HG02938 (cell line): ENCODE measurements around the gene MBNL1.

Experiments used
- ATAC-seq: cut with Tn5 transposase; IDR thresholded peaks from one replicate; pipeline ENCODE4 v1.9.1; 2021; ENCODE audit warnings: mild to moderate bottlenecking, moderate library complexity; ENCODE audit not compliant: unreplicated experiment

Gene MBNL1

DNA sequence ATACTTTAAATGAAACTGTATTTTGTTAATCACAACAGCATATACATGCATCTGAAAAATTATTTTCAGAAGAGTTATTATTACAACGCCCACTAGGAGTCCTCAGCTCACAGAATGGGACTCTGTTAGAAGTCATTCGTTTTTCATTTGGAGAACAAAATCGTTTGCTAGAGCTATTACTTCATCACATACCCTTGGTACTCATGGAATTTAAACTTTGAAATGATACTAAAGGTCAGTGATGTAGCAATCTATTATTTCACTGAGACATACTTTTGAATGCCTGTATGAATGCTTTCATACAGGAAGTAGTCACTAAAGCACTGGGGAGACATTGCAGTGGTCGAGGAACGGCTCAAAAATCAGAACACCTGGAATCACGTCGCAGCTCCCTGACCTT is 198.1 kb downstream of the MBNL1 start:
- no peak for ATAC-seq

DNA sequence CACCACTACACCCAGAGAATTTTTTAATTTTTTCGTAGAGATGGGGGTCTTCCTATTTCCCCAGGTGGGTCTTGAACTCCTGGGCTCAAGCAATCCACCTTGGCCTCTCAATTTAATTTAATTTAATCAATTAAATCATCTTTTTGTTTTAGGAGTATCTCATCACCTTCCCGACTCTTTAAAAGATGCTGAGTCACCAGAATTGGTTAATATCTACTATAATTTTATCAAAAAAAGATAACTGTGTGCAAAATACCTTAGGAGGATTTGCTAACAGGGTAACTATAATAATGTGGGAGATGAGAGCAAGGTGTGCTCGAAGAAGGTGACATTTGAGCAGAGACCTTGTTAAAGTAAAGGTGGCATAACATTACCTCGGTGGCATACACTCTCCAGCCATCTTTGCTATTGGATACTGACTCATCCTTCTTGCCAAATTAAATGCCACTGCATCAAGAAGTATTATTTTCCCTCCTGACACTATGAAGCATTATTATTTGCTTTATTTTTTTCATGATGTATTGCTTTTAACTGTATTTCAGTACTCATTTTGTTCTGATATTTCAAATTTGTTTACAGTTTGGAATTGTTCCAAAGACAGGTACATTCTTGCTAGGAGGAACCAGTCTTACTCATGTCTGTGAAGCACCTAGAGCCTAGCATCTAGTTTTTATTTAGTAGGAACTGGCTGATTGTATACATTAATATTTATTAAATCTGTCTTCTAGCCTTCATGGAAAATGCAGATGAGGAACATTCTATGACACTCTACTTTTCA is 200.7 kb downstream of the MBNL1 start:
- ATAC-seq, result no peak

DNA sequence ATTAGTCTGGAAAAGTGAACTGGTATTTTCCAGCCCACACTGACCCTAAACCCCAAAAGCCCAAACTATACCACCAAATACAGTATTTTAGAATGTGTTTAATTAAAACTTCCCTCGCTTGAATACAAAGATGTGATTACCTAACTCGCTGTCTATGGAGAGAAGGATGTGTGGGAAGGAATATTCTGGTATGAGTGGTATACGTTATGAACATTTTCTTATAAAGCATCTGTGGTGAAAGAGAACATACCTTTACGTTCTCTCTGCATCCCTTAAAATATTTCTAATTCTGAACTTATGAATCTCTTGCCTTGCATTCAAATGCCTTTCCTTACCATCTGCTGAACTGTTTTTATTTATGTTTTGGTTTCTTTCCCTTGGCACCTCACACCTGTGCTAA is 201.4 kb downstream of the MBNL1 start:
- ATAC-seq, result no peak

DNA sequence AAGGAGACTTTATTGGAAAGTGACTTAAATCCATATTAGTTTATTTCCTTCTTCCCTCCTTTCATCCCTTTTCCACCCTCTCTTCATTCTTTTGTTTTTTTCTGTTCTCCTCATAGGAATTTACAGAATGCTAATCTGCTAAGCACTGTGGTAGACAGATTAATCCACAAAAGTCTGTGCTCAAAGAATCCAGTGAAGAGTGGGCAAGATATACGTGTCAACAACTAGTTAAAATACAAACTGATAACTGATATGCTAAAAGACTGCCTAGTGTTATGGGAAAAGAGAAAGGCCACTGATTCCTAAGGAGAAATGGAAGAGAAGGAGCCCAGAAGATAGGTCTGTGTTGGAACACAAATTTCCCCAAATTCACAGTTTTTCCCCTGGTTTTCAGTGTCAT is 202.2 kb downstream of the MBNL1 start:
- ATAC-seq, result no peak

DNA sequence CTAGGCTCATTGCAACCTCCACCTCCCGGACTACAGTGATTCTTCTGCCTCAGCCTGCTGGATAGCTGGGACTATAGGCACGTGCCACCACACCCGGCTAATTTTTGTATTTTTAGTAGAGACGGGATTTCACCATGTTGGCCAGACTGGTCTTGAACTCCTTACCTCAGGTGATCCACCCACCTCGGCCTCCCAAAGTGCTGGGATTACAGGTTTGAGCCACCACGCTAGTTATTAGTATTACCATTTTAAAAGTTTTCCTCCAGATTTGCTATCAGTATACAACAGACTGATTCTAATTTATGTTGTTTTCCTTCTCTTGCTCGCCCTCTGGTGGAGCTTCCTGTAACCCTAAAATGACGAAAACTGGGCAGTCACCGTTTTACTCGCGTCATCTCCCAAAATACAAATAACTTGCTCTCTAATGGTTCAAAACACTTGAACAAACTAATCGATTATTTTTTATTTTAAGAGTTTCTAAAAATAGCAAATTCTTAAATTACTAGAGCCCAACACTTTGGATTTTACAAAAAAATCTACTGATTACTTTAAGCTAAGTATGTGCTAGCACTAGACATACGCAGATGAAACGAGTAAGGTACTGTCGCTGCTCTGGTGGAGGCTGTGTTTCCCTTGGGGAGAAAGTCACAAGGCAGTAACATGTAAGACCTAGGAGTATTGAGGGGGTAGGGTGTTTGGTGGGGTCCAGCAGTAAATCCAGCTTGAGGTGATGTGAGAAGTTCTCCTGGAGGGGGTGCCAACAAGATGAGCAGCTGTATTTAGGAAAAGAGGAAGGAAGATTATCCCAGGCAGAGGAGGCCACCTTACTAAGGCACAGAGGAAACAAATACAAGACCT is 203.3 kb downstream of the MBNL1 start:
- peak; percentile 62 for ATAC-seq

DNA sequence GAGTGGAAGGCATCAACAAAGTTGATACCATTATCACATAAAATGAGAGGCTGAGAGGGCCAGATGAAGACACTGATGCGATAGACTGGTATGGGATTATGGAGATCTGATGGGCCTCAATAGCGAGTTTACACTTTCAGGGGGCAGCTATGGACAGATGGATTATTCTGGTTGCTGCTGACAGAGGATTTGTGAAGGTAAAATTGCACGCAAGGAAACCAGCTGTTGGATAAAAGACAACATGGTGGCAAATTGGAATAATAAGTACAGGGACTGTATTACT is 203.9 kb downstream of the MBNL1 start:
- no peak for ATAC-seq

DNA sequence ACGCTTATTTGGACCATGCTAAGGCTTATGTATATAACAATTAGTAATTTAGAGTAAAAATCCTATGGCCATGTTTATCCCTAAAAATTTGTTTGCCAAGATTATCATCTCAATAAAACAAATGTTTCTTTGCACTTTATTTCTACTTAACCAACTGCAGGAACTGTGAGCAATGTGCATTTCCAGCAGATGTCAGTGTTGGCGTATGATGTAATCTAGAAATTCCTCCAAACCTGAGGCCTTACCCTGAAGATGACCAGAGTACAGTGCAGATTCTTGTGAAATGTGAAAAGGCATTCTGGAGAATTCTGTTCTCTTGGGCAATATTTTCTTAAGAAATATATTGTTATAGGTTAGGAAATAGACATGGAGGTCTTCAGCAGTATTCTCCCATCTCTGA is 205.9 kb downstream of the MBNL1 start:
- peak; percentile 70 for ATAC-seq

DNA sequence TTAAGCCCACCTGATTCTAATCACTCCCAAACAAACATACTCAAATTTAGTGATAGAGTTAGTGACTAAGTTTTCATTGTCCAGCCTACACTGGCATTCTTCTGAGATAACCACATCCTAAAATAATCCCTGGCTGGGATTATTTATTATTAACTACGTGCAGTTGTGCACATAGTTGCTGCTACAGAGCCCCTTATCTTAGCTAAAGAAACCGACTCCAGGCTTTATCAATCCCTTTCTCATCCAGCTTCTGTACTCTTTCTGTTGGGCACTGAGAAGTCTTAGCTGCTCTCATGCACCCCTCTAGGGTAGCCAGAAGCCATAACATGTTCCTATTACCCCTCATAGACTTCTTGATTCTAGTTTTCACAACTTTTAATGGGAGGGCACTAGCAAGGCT is 208.7 kb downstream of the MBNL1 start:
- no peak for ATAC-seq

DNA sequence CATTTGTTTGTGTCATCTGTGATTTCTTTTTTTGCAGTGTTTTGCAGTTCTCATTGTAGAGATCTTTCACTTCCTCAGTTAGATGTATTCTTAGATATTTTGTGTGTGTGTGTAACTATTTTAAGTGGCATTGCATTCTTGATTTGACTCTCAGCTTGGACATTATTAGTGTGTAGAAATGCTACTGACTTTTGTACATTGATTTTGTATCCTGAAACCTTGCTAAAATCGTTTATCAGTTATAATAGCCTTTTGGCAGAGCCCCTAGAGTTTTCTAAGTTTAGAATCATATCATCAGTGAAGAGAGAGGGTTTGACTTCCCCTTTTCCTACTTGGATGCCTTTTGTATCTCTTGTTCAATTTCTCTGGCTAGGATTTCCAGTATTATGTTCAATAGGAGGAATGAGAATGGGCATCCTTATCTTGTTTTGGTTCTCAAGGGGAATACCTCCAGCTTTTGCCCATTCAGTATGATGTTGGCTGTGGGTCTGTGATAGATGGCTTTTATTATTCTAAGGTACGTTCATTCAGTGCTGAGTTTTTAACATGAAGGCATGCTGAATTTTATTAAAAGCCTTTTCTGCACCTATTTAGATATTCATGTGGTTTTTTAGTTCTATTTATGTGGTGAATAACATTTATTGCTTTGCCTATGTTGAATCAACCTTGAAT is 211.7 kb downstream of the MBNL1 start:
- ATAC-seq, result peak; percentile 93

DNA sequence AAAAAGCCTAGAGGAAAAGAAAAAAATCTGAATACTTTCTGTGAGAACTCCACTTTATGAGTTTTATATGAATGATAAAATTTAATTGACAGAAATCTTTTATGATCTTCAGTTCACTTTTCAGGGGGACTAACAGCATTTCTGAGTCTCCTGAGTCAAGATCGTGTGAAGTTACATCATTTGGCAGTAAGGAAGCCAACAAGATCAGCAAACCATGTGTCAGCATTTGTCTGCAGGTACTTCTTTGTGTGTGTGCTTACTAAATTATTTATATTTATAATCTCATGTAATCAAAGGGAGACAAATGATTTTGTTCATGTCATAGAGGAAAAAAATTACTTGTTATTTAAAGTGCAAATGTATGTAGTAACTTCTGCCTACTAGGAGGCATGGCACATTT is 217.6 kb downstream of the MBNL1 start:
- no peak for ATAC-seq

DNA sequence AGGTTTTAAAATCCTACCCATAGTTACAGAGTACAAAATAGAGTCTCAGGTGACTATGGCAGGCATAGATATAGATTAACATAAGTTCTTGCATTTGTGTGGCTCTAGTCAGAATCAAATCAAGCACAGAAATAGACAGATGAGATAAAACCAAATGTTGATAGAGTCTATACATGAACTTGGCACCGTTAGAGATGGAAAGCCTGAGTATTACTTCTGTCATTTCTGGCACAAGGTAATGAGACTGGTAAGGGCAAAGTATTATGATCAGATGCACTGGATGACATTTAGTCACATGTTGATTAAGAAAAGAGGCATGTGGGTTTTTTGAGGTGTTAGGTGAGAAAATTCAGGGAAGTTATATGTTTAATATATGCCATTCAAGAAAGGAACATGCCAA is 219.7 kb downstream of the MBNL1 start:
- no peak for ATAC-seq

DNA sequence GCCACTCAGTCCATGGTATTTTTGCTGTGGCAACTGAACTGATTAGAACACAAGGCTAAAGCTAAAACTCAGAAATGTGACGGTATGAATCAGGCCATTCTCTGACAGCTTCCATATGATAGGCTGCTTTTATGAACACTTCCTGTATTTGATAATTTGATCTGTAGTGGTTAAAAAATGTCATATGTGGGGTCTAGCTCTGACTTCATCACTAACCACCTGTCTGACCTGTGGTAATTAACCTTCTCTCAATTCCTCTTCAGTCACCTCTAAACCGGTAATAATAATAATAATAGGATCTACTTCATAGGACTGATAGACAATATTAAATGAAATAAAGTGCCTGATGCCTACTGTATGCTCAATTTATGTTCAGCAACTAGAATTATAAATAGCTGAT is 223.2 kb downstream of the MBNL1 start:
- peak; percentile 89 for ATAC-seq

DNA sequence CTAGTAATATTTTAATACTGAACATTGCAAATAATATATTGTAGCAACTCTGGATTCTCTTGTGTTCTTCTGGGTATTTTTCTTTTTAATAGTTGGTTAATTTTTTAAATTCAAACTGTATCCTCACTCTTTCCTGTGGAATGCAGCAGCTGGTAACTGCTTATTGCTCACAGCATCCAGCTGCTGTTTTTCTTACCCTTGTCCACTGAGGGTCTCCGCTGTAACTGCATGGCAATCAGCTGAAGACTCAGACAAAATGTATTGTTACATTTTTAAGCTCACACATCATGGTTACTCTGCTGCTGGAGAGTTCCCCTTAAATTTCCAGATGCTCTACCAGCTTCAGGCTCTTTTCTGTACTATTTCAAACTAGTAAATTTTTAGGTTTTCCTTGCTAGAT is 227.6 kb downstream of the MBNL1 start:
- ATAC-seq, result no peak

DNA sequence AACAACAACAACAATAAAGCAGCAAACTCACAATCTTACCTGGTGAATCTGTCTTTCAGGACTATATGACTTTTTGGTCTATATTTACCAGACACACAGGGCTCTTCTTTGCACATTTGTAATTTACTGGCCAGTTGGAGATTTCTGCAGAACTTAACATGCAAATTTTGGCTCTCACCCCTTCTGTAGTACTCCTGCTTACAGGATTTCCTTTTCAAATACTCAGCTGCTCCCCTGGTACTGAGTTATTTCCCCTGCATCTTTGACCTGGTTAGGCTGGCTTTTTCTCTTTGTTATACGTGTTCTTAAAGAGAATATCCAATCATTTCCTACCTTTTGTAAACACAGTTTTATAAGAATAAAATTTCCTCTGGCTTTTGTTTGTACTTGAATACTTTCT is 228.0 kb downstream of the MBNL1 start:
- no peak for ATAC-seq

DNA sequence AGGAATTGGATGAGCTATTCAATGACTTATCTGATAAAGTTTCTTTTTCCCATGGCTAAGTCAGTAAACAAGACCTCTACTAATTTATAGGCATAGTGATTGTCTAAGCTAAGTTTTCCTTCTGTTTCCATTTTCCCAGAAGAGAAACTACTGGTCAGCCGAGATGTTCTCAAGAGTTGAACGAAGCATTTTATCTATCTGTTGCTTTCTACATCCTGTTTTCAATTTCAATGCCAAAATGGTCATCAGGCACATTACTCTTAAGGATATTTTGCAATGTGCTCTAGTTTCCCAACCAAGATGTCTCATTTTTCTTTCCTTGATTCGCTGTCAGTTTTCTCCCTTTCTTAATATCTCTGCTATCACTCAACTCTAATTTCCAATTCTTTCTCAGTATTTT is 228.7 kb downstream of the MBNL1 start:
- ATAC-seq, result no peak

DNA sequence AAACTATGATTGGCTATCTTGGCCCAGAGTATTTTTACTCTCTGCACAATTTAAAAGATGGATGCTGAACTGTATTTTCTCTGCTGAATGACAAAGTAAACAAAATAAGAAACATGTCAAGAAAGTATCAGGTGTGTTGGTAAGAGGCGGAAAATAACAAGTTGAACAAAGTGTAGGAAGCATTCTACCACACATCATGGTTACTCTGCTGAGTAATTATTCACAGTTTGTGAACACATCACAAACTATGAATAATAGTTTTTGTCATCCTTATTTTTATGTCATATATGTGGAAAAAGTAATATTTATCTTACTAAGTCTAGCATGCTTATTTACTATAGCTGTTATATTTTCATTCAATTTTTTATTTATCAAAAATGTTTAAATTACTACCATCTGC is 229.2 kb downstream of the MBNL1 start:
- ATAC-seq, result no peak

DNA sequence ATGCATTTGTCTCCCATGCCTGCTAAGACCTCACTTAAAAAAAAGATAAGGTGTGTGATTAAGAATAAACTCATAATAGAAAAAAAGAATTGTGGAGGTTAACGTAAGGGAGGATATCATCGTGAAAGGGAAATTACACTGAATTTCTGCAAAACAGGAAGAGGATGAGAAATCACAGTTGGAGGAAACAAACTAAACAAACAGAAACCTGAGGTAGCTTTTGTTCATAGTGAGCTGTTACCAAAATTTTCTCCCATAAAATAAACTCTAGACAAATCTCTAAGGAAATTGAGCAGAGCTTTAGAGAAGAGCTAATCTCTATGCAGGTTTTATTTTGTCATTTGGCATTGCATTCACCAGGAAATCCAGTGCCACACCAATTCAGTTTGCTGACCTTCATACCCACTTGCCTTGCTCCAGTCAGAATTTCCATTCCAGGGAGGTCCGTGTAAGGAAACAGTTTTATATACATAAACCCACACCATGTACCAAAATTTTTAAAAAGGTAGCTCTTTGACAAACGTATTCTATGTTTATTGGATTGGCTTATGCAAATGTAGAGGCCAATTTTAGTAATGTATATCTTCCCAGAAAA is 231.2 kb downstream of the MBNL1 start:
- no peak for ATAC-seq

DNA sequence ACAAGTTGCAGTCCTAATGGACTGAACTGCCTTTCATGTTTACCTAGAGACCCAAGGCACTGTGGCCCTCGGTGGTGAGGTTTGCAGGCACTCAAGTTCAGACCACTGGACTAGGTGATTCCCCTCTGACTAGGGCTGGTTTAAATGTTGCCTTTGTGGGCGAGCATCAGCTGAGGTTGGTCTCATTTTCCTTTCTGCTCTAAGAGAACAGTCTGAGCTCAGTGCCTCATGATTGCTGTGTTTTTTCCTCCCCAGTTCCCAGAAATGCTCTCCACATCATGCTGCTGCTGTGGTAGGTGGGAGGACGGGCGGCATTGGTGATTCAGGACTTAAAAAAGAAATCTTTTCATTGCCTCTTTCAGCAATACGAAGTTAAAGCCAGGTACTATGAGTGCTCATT is 237.2 kb downstream of the MBNL1 start:
- peak; percentile 97 for ATAC-seq

DNA sequence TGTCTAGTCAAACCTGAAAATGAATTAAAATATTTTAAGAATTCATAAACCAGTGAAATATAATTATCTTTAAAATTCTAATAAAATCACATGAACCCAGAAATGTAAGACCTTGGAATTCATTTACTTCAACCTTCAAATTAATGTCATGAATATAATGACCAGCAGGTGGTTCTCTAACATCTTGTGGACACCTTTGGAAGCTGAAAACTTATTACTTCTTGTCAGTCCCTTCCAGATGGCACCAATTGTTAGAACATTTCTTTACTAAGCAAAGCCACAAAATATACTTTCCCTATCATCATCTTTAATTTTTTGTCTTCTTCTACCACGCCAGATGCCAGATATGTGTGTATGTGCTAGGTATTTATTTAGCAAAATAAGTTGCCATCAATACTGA is 240.0 kb downstream of the MBNL1 start:
- ATAC-seq, result no peak

DNA sequence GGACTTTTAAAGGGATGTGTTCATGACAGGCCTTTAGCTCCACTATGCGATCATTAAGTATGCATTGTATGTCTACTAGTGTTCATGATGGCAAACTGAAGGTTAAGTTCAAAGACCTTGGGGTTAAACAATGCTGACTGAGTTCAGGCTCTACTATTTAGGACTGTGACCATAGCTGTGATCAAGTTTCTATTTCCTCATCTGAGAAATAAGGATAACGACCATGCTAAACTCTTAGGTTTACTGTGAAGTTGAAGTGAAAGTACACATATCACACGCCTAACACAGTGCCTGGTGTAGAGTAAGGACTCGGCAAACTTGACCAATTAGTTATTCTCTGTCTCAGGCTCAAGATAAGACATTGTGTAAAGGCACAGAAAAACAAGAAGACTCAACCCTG is 243.2 kb downstream of the MBNL1 start:
- peak; percentile 80 for ATAC-seq

DNA sequence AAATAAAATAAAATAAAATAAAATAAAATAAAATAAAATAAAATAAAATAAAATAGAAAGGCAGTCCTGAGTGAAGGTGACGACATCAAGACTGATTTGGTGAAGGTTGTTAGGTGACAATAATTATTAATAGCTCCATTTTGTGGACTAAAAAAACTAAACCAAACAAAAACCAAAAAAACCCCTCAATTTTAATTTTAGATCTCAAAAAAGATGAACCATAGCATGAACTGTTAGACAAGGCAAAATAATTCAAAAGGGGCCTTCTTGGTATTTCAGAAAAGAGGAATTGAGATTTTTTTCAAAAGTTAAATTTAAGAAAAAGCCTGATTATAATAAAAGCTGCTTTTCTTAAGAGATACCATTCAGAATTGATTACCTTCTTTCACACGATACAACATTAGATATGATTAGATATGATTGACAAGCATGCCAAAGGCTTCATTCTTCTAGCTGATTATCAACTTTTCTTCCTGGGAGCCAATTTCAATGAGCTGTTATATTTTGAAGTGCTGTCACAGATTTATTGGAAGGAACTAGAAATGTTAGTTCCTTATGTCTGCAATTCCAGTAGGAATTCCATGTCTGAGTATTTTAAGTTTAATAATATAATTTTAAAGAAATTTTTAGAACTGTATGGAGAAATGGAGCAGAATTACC is 244.7 kb downstream of the MBNL1 start:
- ATAC-seq, result no peak
